Measurements from ENCODE around the gene GMPPB. TPM values are rescaled to one million over a fixed set of nuclear protein-coding genes. Genes with fewer than 3 reads are reported as not detected.

GMPPB gene
- total and polyA plus RNA-seq, 2 donors from 2014 or later = 25.0 to 37.4 TPM

DNA sequence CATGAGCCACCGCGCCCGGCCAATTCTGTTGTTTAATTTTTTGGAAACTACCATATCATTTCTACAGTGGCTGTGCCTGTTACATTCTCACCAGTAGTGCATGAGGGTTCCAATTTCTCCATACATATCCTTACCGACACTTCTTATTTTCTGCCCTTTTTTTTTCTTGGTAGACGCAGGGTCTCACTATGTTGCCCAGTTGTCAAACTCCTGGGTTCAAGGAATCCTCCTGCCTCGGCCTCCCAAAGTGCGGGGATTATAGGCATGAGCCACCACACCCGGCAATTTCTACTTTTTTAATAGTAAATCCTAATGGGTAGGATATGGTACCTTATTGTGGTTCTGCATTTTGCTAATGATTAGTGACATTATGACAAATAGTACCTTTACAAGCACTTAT, 13.9 kb downstream of the GMPPB start:
- H3K9me3 ChIP-seq (ENCODE audit: control insufficient read depth in 2 of 3, insufficient read depth in 1 of 3, low read length in 3 of 3) = no peaks in the 10 kb centered on the region
- no peak for DNase-seq
- H3K4me3 ChIP-seq (ENCODE audit: low read length in 3 of 3) = no peak overlapping the region
- H3K27ac ChIP-seq (ENCODE audit: low read depth in 2 of 2, low read length in 2 of 2) = no peak overlapping the region
- FAIRE-seq = no peak
- TF ChIP-seq, protein P1, sequence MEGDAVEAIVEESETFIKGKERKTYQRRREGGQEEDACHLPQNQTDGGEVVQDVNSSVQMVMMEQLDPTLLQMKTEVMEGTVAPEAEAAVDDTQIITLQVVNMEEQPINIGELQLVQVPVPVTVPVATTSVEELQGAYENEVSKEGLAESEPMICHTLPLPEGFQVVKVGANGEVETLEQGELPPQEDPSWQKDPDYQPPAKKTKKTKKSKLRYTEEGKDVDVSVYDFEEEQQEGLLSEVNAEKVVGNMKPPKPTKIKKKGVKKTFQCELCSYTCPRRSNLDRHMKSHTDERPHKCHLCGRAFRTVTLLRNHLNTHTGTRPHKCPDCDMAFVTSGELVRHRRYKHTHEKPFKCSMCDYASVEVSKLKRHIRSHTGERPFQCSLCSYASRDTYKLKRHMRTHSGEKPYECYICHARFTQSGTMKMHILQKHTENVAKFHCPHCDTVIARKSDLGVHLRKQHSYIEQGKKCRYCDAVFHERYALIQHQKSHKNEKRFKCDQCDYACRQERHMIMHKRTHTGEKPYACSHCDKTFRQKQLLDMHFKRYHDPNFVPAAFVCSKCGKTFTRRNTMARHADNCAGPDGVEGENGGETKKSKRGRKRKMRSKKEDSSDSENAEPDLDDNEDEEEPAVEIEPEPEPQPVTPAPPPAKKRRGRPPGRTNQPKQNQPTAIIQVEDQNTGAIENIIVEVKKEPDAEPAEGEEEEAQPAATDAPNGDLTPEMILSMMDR (IDR thresholded peaks at IDR 0.05; ENCODE audit: borderline replicate concordance, extremely low read depth, insufficient read depth) = no peak
- H3K27me3 ChIP-seq (ENCODE audit: control insufficient read depth, insufficient read depth, low read length) = no peaks in the 10 kb centered on the region
- intact Hi-C loops (cut with DNase I) = no loop called here
- no peaks in the 10 kb centered on the region for H3K4me1 ChIP-seq (ENCODE audit: control insufficient read depth in 2 of 3, insufficient read depth in 2 of 3, low read depth in 1 of 3, low read length in 3 of 3)
- peaks cover 0 to 17% (median 2%) of the 10 kb centered on the region in 3 donors for H3K36me3 ChIP-seq (ENCODE audit: control insufficient read depth in 2 of 3, insufficient read depth in 3 of 3, low read length in 3 of 3)
- no peak overlapping the region for H3K9ac ChIP-seq (ENCODE audit: low read length in 3 of 3)

GRCh38 chr3:49707113-49707480, 16.7 kb downstream of the GMPPB start:
- FAIRE-seq (no peak), DNase-seq (no peak)
- H3K9me3 ChIP-seq (ENCODE audit: control insufficient read depth in 2 of 3, insufficient read depth in 1 of 3, low read length in 3 of 3) = no peaks in the 10 kb centered on the region
- no peak overlapping the region for H3K4me3 ChIP-seq (ENCODE audit: low read length in 3 of 3)
- no peaks in the 10 kb centered on the region for H3K27me3 ChIP-seq (ENCODE audit: control insufficient read depth, insufficient read depth, low read length)
- intact Hi-C loops (cut with DNase I) = no loop called here
- peaks cover 0 to 19% (median 6%) of the 10 kb centered on the region in 3 donors for H3K36me3 ChIP-seq (ENCODE audit: control insufficient read depth in 2 of 3, insufficient read depth in 3 of 3, low read length in 3 of 3)
- H3K4me1 ChIP-seq (ENCODE audit: control insufficient read depth in 2 of 3, insufficient read depth in 2 of 3, low read depth in 1 of 3, low read length in 3 of 3) = no peaks in the 10 kb centered on the region
- no peak overlapping the region for H3K9ac ChIP-seq (ENCODE audit: low read length in 3 of 3)
- H3K27ac ChIP-seq (ENCODE audit: low read depth in 2 of 2, low read length in 2 of 2) = no peak overlapping the region
- TF ChIP-seq, protein P1 (IDR thresholded peaks at IDR 0.05; ENCODE audit: borderline replicate concordance, extremely low read depth, insufficient read depth) = no peak

GRCh38 chr3:49706456-49707112, 17.2 kb downstream of the GMPPB start:
- H3K9ac ChIP-seq (ENCODE audit: low read length in 3 of 3) = no peak overlapping the region
- no peaks in the 10 kb centered on the region for H3K27me3 ChIP-seq (ENCODE audit: control insufficient read depth, insufficient read depth, low read length)
- no peak for DNase-seq
- peaks cover 0 to 21% (median 6%) of the 10 kb centered on the region in 3 donors for H3K36me3 ChIP-seq (ENCODE audit: control insufficient read depth in 2 of 3, insufficient read depth in 3 of 3, low read length in 3 of 3)
- H3K4me1 ChIP-seq (ENCODE audit: control insufficient read depth in 2 of 3, insufficient read depth in 2 of 3, low read depth in 1 of 3, low read length in 3 of 3) = no peaks in the 10 kb centered on the region
- FAIRE-seq = no peak
- intact Hi-C loops (cut with DNase I) = no loop called here
- H3K4me3 ChIP-seq (ENCODE audit: low read length in 3 of 3) = no peak overlapping the region
- TF ChIP-seq, protein P1 (IDR thresholded peaks at IDR 0.05; ENCODE audit: borderline replicate concordance, extremely low read depth, insufficient read depth) = no peak
- no peak overlapping the region for H3K27ac ChIP-seq (ENCODE audit: low read depth in 2 of 2, low read length in 2 of 2)
- no peaks in the 10 kb centered on the region for H3K9me3 ChIP-seq (ENCODE audit: control insufficient read depth in 2 of 3, insufficient read depth in 1 of 3, low read length in 3 of 3)
